Measurements from ENCODE around the gene MAP3K4.

- TF ChIP-seq CTCF (IDR thresholded peaks at IDR 0.05) (no peak), POLR2A (IDR thresholded peaks at IDR 0.05) (no peak)
Observed at GRCh38 chr6:160962835-160963623, 28.5 kb upstream of the MAP3K4 start.

Measured in Peyer's patch (tissue), 4 donors.